Endothelial cell (in vitro differentiated cells): Measurements from ENCODE around the gene BAZ1B. TPM values are rescaled to one million over a fixed set of nuclear protein-coding genes. Genes with fewer than 3 reads are reported as not detected.
"Not testable (repeated sequence)": the region's sequence is repeated elsewhere in the genome, so short reads cannot be mapped to it uniquely, and the experiment has no call there.

Experiments
- DNase-seq: peaks from one replicate; pipeline ENCODE4 v3.0.0; 2021; ENCODE audit warnings: low spot score
- H3K27ac Mint-ChIP-seq: one replicate; pipeline ENCODE4 v1.8.0; 2021; ENCODE audit warnings: mixed read lengths, inconsistent platforms; ENCODE audit not compliant: unreplicated experiment
- H3K27me3 Mint-ChIP-seq: one replicate; pipeline ENCODE4 v1.8.0; 2021; ENCODE audit warnings: mild to moderate bottlenecking, moderate library complexity, mixed read lengths, inconsistent platforms; ENCODE audit not compliant: unreplicated experiment
- H3K36me3 Mint-ChIP-seq: one replicate; pipeline ENCODE4 v1.8.0; 2021; ENCODE audit warnings: mild to moderate bottlenecking, low read depth, mixed read lengths, inconsistent platforms; ENCODE audit not compliant: unreplicated experiment
- H3K4me1 Mint-ChIP-seq: one replicate; pipeline ENCODE4 v1.8.0; 2021; ENCODE audit warnings: mild to moderate bottlenecking, mixed read lengths, inconsistent platforms; ENCODE audit not compliant: unreplicated experiment
- H3K4me3 Mint-ChIP-seq: one replicate; pipeline ENCODE4 v1.8.0; 2021; ENCODE audit warnings: mild to moderate bottlenecking, mixed read lengths, inconsistent platforms; ENCODE audit not compliant: unreplicated experiment
- H3K9me3 Mint-ChIP-seq: one replicate; pipeline ENCODE4 v1.8.0; 2021; ENCODE audit warnings: mixed read lengths, inconsistent platforms; ENCODE audit not compliant: unreplicated experiment
- total RNA-seq: library from RNA; stranded (reverse); fragmentation: NEBNext Ultra II Directional; extraction: Animal tissue kit (Norgen Biotek cat#: 25700); gene quantifications from one replicate; pipeline ENCODE4 v1.2.1, GENCODE V29; 2021; ENCODE audit not compliant: unreplicated experiment
- TF ChIP-seq, protein P1 (sequence below): fragments of 200-600 bp; sonication (generic); IDR thresholded peaks from one replicate; pipeline ENCODE4 v1.5.0; 2021; ENCODE audit warnings: antibody characterized with exemption; ENCODE audit not compliant: unreplicated experiment

Gene BAZ1B
- total RNA-seq, 1 donor from 2014 or later, result 56.5 TPM

DNA sequence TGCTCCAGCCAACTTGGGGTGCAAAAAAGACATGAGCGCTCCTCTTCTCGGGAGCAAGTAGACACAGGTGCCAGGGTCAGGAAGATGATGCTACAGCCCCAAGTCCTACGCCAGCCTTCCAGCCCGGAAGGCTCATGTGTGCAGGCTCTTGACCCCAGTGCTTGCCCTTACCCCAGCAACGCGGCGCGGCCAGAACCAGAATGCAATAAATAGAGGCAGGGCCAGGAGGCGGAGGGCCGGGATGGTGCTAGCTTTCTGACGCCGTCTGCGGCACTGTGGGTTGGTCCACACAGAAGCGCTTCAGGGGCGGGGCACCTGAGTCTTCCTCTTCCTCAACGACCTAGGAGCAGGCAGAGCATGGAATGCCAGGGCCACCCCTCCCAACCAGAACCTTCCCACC, 15.0 kb upstream of the BAZ1B start:
- H3K27ac Mint-ChIP-seq, result no peak overlapping the region
- no peaks in the 10 kb centered on the region for H3K9me3 Mint-ChIP-seq
- no peak overlapping the region for H3K4me3 Mint-ChIP-seq
- H3K27me3 Mint-ChIP-seq, result peaks cover 5% of the 10 kb centered on the region
- H3K36me3 Mint-ChIP-seq, result peaks cover 38% of the 10 kb centered on the region
- H3K4me1 Mint-ChIP-seq, result peaks cover 4% of the 10 kb centered on the region
- TF ChIP-seq, protein P1, sequence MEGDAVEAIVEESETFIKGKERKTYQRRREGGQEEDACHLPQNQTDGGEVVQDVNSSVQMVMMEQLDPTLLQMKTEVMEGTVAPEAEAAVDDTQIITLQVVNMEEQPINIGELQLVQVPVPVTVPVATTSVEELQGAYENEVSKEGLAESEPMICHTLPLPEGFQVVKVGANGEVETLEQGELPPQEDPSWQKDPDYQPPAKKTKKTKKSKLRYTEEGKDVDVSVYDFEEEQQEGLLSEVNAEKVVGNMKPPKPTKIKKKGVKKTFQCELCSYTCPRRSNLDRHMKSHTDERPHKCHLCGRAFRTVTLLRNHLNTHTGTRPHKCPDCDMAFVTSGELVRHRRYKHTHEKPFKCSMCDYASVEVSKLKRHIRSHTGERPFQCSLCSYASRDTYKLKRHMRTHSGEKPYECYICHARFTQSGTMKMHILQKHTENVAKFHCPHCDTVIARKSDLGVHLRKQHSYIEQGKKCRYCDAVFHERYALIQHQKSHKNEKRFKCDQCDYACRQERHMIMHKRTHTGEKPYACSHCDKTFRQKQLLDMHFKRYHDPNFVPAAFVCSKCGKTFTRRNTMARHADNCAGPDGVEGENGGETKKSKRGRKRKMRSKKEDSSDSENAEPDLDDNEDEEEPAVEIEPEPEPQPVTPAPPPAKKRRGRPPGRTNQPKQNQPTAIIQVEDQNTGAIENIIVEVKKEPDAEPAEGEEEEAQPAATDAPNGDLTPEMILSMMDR, result no peak
- no peak for DNase-seq

DNA sequence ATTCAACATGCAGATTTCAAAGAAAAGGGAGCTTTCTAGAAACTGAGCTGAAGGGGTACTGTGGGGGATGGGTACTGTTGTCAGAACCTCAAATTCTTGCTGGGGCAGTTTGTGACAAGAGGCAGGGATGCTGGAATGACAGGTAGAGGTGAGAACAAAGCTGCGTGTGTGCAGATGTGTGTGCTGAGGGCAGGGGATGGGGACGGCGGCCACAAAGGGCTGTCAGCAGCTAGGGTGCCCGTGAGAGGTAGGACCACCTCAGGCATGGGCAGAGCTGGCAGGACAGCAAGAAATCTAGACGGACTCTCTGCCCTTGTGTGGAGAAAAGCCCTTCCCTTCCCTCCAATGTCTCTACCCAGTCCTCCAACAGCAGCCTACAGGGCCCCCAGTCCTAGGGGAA, 14.4 kb upstream of the BAZ1B start:
- TF ChIP-seq, protein P1, result no peak
- Mint-ChIP-seq H3K36me3 (peaks cover 34% of the 10 kb centered on the region), H3K27ac (no peak overlapping the region), H3K9me3 (no peaks in the 10 kb centered on the region), H3K4me3 (peak overlapping the region; percentile 6), H3K27me3 (peaks cover 3% of the 10 kb centered on the region), H3K4me1 (no peaks in the 10 kb centered on the region)
- DNase-seq, result no peak

DNA sequence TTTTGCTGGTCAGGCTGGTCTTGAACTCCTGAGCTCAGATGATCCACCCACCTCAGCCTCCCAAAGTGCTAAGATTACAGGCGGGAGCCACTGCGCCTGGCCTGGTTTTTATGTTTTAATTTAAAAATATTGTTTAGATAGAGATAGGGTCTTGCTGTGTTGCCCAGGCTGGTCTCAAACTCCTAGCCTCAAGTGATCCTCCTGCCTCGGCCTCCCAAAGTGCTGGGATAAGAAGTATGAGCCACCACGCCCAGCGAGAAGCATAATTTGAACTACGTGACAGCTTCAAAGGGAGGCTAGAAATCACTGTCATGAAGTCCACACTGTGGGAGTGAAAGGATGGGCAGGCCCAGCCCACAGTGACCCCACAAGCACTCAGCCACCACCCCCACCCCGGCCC, 13.8 kb upstream of the BAZ1B start:
- not testable (repeated sequence) for H3K4me3 Mint-ChIP-seq, H3K27ac Mint-ChIP-seq, H3K9me3 Mint-ChIP-seq, H3K27me3 Mint-ChIP-seq, DNase-seq, H3K4me1 Mint-ChIP-seq
- H3K36me3 Mint-ChIP-seq, result peaks cover 30% of the 10 kb centered on the region

DNA sequence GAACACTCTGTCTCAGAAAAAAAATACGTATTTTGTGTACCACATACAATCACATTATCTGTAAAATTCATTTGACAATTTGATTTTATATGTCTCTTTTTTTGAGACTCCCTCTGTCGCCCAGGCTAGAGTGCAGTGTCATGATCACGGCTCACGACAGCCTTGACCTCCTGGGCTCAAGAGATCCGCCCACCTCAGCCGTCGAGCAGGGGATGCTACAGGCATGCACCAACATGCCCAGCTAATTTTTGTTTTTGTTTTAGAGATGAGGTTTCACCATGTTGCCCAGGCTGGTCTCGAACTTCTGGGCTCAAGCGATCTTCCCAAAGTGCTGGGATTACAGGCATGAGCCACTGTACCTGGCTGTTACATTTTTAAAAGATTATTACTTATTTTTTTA, 11.6 kb upstream of the BAZ1B start:
- Mint-ChIP-seq H3K27me3 (no peaks in the 10 kb centered on the region), H3K9me3 (no peaks in the 10 kb centered on the region), H3K4me1 (no peaks in the 10 kb centered on the region), H3K36me3 (peaks cover 26% of the 10 kb centered on the region), H3K4me3 (no peak overlapping the region), H3K27ac (no peak overlapping the region)
- DNase-seq, result no peak
- TF ChIP-seq, protein P1, result no peak

DNA sequence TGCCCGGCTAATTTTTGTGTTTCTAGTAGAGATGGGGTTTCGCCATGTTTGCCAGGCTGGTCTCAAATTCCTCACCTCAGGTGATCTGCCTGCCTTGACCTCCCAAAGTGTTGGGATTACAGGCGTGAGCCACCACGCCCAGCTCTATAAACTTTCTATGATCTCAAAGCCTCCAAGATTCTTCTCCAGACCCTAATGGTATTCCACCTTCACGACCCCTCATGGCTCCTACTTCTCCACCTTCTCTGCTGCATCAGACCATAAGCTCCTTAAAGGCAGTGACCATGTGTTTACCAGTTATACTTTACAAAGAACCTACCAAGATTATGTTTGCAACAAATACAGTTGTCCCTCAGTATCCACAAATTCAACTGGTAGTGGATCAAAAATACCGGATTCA, 10.1 kb upstream of the BAZ1B start:
- Mint-ChIP-seq H3K36me3 (peaks cover 17% of the 10 kb centered on the region), H3K9me3 (no peaks in the 10 kb centered on the region), H3K4me1 (peaks cover 4% of the 10 kb centered on the region), H3K27me3 (peaks cover 1% of the 10 kb centered on the region), H3K4me3 (no peak overlapping the region), H3K27ac (no peak overlapping the region)
- DNase-seq, result no peak
- TF ChIP-seq, protein P1, result no peak

DNA sequence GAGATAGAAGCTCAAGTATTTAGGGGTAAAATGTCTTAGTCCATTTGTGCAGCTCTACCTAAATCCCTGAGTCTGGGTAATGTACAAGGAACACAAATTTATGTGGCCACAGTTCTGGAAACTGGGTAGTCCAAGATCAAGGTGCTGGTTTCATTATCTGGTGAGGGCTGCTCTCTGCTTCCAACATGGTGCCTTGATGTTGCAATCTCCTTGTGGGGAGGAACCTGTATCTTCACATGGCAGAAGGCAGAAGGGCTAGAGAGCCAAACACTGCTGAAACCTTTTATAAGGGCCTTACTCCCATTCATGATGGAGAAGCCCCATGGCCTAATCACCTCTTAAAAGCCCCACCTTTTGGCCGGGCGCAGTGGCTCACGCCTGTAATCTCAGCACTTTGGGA, 8.7 kb upstream of the BAZ1B start:
- no peak for DNase-seq
- H3K27ac Mint-ChIP-seq, result no peak overlapping the region
- peaks cover 9% of the 10 kb centered on the region for H3K4me1 Mint-ChIP-seq
- H3K27me3 Mint-ChIP-seq, result peaks cover 1% of the 10 kb centered on the region
- no peaks in the 10 kb centered on the region for H3K9me3 Mint-ChIP-seq
- H3K36me3 Mint-ChIP-seq, result peaks cover 4% of the 10 kb centered on the region
- TF ChIP-seq, protein P1, result no peak
- H3K4me3 Mint-ChIP-seq, result no peak overlapping the region
